ENCODE results near the gene MAN2A2.
"Not testable (repeated sequence)": the region's sequence is repeated elsewhere in the genome, so short reads cannot be mapped to it uniquely, and the experiment has no call there.

Gene MAN2A2

DNA sequence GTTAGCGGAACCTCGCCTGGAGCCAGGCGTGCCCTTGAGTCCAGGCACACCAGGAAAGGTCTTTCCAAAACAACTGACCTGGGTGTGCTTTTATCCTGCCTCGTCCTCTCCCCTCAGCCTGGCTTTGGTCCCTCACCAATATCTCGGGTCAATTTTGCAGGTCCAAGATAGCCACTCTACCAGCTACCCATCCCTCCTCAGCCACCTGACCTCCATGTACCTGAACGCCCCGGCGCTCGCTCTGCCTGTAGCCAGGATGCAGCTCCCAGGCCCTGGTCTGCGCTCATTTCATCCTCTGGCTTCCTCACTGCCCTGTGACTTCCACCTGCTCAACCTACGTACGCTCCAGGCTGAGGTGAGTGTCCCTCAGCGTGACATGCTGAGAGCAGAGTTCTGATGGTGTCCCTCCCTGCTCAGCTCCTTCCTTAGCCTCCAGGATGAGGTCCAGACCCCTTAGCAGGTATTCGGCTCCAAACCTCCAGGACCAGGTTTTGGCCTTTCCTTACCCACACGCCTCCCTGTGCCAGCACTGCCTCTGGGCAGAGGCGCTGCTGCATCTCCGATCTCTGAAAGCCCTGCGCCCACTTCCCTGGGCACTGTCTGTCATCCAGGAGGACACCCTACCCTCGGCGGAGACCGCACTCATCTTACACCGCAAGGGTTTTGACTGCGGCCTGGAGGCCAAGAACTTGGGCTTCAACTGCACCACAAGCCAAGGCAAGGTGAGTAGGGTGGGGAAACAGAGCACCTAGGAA, 15.1 kb downstream of the MAN2A2 start:
- no peak for DNase-seq (ENCODE audit: low spot score)
- TF ChIP-seq, protein P1, sequence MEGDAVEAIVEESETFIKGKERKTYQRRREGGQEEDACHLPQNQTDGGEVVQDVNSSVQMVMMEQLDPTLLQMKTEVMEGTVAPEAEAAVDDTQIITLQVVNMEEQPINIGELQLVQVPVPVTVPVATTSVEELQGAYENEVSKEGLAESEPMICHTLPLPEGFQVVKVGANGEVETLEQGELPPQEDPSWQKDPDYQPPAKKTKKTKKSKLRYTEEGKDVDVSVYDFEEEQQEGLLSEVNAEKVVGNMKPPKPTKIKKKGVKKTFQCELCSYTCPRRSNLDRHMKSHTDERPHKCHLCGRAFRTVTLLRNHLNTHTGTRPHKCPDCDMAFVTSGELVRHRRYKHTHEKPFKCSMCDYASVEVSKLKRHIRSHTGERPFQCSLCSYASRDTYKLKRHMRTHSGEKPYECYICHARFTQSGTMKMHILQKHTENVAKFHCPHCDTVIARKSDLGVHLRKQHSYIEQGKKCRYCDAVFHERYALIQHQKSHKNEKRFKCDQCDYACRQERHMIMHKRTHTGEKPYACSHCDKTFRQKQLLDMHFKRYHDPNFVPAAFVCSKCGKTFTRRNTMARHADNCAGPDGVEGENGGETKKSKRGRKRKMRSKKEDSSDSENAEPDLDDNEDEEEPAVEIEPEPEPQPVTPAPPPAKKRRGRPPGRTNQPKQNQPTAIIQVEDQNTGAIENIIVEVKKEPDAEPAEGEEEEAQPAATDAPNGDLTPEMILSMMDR (IDR thresholded peaks at IDR 0.05; ENCODE audit: extremely low read depth, missing control alignments): no peak

DNA sequence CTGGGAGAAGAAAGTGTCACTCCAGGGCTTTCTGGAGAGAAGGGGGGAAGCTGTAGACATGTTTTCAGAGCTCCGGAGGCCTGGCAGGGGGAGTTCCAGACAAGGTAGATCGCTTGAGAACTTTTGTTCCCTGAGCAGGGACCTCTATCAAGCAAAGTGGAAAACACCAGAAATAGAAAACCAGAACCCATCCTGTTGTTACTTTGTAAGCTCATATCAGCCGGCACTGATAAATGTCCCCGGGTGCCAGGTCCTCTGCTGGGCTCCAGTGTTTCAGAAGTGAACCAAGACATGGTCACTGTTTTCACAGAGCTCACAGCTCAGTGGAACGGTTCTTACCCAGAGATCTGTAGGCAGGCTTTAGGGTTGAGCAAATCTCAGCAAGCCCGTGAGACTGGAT, 15.7 kb downstream of the MAN2A2 start:
- TF ChIP-seq, protein P1 (IDR thresholded peaks at IDR 0.05; ENCODE audit: extremely low read depth, missing control alignments): no peak
- no peak for DNase-seq (ENCODE audit: low spot score)

DNA sequence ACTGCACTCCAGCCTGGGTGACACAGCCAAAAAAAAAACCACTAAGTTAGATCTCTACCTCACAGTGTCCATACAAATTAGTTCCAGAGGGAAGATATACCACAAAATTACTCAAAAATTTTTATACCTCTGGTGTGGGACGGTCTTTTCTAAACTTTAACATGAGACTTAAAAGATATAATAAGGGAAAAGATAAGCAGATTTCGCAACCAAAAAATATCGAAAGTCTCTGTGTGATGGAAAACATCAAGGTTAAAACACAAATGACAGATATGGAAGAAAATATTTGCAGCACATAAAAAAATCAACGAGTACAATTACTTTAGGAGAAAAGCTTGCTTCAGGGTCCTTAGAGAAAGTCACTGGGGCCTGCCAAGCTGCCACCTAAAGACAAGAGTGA, 18.8 kb downstream of the MAN2A2 start:
- TF ChIP-seq, protein P1 (IDR thresholded peaks at IDR 0.05; ENCODE audit: extremely low read depth, missing control alignments): no peak
- DNase-seq (ENCODE audit: low spot score): no peak

DNA sequence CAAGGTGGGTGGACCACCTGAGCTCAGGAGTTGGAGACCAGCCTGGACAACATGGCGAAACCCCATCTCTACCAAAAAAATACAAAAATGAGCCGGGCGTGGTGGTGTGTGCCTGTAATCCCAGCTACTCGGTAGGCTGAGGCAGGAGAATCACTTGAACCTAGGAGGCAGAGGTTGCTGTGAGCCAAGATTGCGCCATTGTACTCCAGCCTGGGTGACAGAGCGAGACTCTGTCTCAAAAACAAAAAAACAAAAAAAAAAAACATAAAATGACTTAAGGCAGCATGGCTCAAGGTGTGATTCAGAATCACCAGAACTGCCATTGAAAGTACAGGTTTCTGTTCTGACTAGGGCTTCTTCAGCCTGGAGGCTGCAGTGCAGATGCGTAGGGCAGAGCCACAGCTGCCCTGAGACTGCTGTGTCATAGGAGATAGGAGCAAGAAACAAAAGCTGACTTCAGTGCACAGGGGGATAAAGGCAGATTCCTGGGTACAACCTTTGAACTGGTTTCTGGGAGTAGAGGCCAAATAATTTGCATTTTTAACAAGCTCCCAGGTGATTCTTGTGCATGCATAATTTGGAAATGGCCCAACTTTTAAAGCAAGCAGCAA, 19.7 kb downstream of the MAN2A2 start:
- DNase-seq (ENCODE audit: low spot score): peak; percentile 76

DNA sequence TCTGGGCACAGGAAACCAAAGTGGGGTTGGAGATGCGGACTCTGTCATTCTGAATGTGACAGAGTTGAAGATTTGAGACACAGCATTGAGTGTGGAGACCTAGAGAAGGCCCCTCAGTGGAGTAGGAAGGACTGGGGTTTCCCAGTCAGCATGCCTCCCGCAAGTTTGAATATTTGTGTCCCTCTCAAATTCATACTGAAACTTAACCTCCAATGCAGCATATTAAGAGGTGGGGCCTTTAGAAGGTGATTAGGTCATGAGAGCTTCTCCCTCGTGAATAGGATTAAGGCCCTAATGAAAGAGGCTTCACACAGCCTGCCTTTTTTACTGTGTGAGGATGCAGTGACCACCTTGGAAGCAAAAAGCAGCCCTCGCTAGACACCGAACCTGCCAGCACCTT, 21.3 kb downstream of the MAN2A2 start:
- DNase-seq (ENCODE audit: low spot score): peak; percentile 80
- TF ChIP-seq, protein P1 (IDR thresholded peaks at IDR 0.05; ENCODE audit: extremely low read depth, missing control alignments): no peak

DNA sequence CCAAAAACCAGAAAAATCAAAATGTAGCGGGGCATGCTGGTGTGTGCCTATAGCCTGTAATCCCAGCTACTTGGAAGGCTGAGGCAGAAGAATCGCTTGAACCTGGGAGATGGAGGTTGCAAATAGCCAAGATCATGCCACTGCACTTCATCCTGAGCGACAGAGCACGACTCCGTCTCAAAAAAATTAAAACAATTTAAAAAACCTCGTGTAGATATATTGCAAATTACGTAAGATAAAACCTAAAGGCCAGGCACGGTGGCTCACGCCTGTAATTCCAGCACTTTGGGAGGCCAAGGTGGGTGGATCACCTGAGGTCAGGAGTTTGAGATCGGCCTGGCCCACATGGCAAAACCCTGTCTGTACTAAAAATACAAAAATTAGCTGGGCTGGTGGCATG, 23.7 kb downstream of the MAN2A2 start:
- DNase-seq (ENCODE audit: low spot score): not testable (repeated sequence)

DNA sequence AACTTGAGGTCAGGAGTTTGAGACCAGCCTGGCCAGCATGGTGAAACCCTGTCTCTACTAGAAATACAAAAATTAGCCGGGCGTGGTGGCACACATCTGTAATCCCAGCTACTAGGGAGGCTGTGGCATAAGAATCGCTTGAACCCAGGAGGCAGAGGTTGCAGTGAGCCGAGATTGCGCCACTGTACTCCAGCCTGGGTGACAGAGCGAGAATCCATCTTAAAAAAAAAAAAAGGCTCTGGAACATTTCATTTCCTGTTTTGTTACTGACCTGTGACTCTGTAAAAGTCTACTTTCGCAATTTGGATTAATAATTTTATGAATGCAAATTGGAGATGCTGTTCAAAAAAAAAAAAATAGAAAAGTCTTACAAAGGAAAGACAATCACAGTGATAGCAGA, 25.0 kb downstream of the MAN2A2 start:
- DNase-seq (ENCODE audit: low spot score): not testable (repeated sequence)

DNA sequence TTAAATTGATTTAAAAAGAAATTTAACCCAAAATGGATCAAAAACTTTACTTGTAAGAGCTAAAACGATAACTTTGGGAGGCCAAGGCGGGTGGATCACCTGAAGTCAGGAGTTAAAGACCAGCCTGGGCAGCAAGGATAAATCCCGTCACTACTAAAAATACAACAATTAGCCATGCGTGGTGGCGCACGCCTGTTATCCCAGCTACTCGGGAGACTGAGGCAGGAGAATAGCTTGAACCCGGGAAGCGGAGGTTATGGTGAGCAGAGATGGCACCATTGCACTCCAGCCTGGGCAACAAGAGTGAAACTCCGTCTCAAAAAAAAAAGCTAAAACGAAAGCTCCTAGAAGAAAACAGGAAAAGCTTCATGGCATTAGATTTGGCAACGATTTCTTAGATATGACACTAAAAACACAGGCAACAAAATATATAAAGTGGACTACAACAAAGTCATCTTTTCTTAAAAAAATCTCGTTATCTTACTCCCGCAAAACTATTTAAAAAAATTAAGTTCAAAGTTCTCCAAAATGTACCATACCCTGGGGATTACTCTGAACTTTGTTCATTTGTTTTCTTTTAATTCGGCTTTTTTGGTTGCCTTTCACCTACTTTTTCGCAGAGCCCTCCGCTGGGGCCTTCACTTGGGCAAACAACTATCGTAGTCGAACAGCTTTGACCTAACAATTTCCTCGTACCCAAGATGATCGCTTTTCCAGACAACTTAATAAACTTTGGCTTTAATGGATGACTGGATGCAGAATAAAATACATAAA, 26.3 kb downstream of the MAN2A2 start:
- DNase-seq (ENCODE audit: low spot score): no peak
- TF ChIP-seq, protein P1 (IDR thresholded peaks at IDR 0.05; ENCODE audit: extremely low read depth, missing control alignments): no peak

Data from GM20000 (cell line).